Ammon's horn (tissue), 1 donor: ENCODE measurements around the gene PICALM.
A peak's percentile ranks its signal among the peaks of the same experiment; 100 is the strongest.

Experiments used
- DNase-seq: peaks from one replicate; pipeline ENCODE4 v3.0.0-alpha.2; 2016; ENCODE audit warnings: low spot score

Gene PICALM

GRCh38 chr11:86046116-86046515, 22.8 kb downstream of the PICALM start:
- DNase-seq, result no peak

GRCh38 chr11:86043765-86044503, 24.9 kb downstream of the PICALM start:
- peak; percentile 70 for DNase-seq

GRCh38 chr11:86041975-86042378, 26.9 kb downstream of the PICALM start:
- DNase-seq, result peak; percentile 91

- DNase-seq, result no peak
These were observed 27.7 kb downstream of the PICALM start for GRCh38 chr11:86040919-86041850.

GRCh38 chr11:86039094-86039493, 29.8 kb downstream of the PICALM start:
- DNase-seq, result no peak

GRCh38 chr11:86037743-86038142, 31.1 kb downstream of the PICALM start:
- no peak for DNase-seq

- no peak for DNase-seq
These were observed 33.0 kb downstream of the PICALM start for GRCh38 chr11:86035920-86036319.

GRCh38 chr11:86035164-86035563, 33.7 kb downstream of the PICALM start:
- DNase-seq, result no peak

- no peak for DNase-seq
These were observed 34.2 kb downstream of the PICALM start for GRCh38 chr11:86034710-86035109.

GRCh38 chr11:86021377-86021776, 47.5 kb downstream of the PICALM start:
- no peak for DNase-seq

- no peak for DNase-seq
These were observed 50.6 kb downstream of the PICALM start for GRCh38 chr11:86018249-86018648.

GRCh38 chr11:86016451-86016850, 52.4 kb downstream of the PICALM start:
- no peak for DNase-seq

GRCh38 chr11:86015699-86016098, 53.2 kb downstream of the PICALM start:
- no peak for DNase-seq

- no peak for DNase-seq
These were observed 54.7 kb downstream of the PICALM start for GRCh38 chr11:86014221-86014620.

GRCh38 chr11:86013713-86014112, 55.2 kb downstream of the PICALM start:
- DNase-seq, result no peak

- DNase-seq, result no peak
These were observed 57.7 kb downstream of the PICALM start for GRCh38 chr11:86011175-86011574.

- no peak for DNase-seq
These were observed 65.2 kb downstream of the PICALM start for GRCh38 chr11:86003654-86004053.

- DNase-seq, result no peak
These were observed 66.5 kb downstream of the PICALM start for GRCh38 chr11:86002431-86002830.

GRCh38 chr11:85991508-85991907, 77.4 kb downstream of the PICALM start:
- no peak for DNase-seq

GRCh38 chr11:85989746-85990145, 79.1 kb downstream of the PICALM start:
- no peak for DNase-seq

GRCh38 chr11:85988780-85989179, 80.1 kb downstream of the PICALM start:
- DNase-seq, result no peak

GRCh38 chr11:85977751-85978160, 91.1 kb downstream of the PICALM start:
- peak; percentile 62 for DNase-seq

GRCh38 chr11:85976525-85976924, 92.4 kb downstream of the PICALM start:
- no peak for DNase-seq
